Endothelial cell of umbilical vein (primary cell): Measurements from ENCODE around the gene DISP1. TPM values are rescaled to one million over a fixed set of nuclear protein-coding genes. Genes with fewer than 3 reads are reported as not detected.

Experiments
- BruUV-seq: library from RNA; stranded (reverse); fragments of 400-500 nt; replicated peaks from 2 replicates; lab custom pipeline; 2021; lab: Mats Ljungman, UMichigan
- CTCF ChIA-PET: fragments of 300-600, 350-600 bp; sonication (Branson Sonifier 250); formaldehyde crosslinking; loops from one replicate; lab custom pipeline; 2021; ENCODE audit warnings: antibody characterized with exemption, inconsistent platforms; lab: Charles Lee
- POLR2A ChIA-PET: fragments of 300-600, 350-600 bp; sonication (Branson Sonifier 250); formaldehyde crosslinking; loops from one replicate; lab custom pipeline; 2021; ENCODE audit warnings: antibody characterized with exemption, inconsistent platforms; lab: Charles Lee
- DNase-seq: peaks from one replicate; pipeline ENCODE4 v3.0.0-alpha.2; 2011; ENCODE audit warnings: low read depth, low spot score
- FAIRE-seq: peaks from 2 replicates; lab custom pipeline; 2011; peaks lifted over from hg19 to GRCh38; lab: Jason Lieb, UNC
- H2AFZ ChIP-seq: 2 replicates; pipeline ENCODE4 v1.6.0; 2012; ENCODE audit warnings: low read depth, low read length, control low read depth, inconsistent platforms
- H3K27ac ChIP-seq: 2 replicates; pipeline ENCODE4 v1.5.1; 2011; ENCODE audit warnings: low read depth, mild to moderate bottlenecking, control low read depth, low read length, moderate library complexity; ENCODE audit not compliant: insufficient read depth
- H3K27me3 ChIP-seq, 2 experiments: 2 replicates each; pipeline versions ENCODE4 v1.6.0 to v1.6.1; 2011; ENCODE audit warnings: low read length in 2 of 2, mixed read lengths in 1 of 2; ENCODE audit not compliant: control insufficient read depth in 2 of 2, insufficient read depth in 2 of 2
- H3K36me3 ChIP-seq, 2 experiments: 2 replicates in 1 of 2; 3 replicates in 1 of 2; pipeline ENCODE4 v1.5.1; 2011; ENCODE audit warnings: low read length in 2 of 2, mild to moderate bottlenecking in 1 of 2, moderate library complexity in 1 of 2; ENCODE audit not compliant: control insufficient read depth in 2 of 2, insufficient read depth in 2 of 2; ENCODE audit errors: extremely low read depth in 1 of 2
- H3K4me1 ChIP-seq: 3 replicates; pipeline ENCODE4 v1.5.1; 2011; ENCODE audit warnings: mild to moderate bottlenecking, low read length; ENCODE audit not compliant: control insufficient read depth, insufficient read depth; ENCODE audit errors: extremely low read depth
- H3K4me2 ChIP-seq: 2 replicates; pipeline ENCODE4 v1.6.1; 2011; ENCODE audit warnings: low read length, control low read depth, mixed read lengths; ENCODE audit not compliant: insufficient read depth
- H3K4me3 ChIP-seq, 3 experiments: fragments of 200-600 bp in 1 of 3; sonication (generic), shearing (Covaris generic) in 1 of 3; replicated peaks in 1 of 3; 2 replicates each; pipeline ENCODE4 v1.5.1; 2011 to 2016; ENCODE audit warnings: control low read depth in 3 of 3, low read length in 3 of 3, mild to moderate bottlenecking in 2 of 3, inconsistent platforms in 1 of 3, low read depth in 1 of 3, moderate library complexity in 1 of 3; ENCODE audit not compliant: insufficient read depth in 1 of 3
- H3K79me2 ChIP-seq: 2 replicates; pipeline ENCODE4 v1.6.0; 2012; ENCODE audit warnings: low read length, inconsistent platforms; ENCODE audit not compliant: control insufficient read depth, insufficient read depth
- H3K9ac ChIP-seq: replicated peaks from 2 replicates; pipeline ENCODE3; 2011; ENCODE audit warnings: low read length, control low read depth; ENCODE audit not compliant: insufficient read depth; ENCODE audit errors: extremely low read depth
- H3K9me1 ChIP-seq: replicated peaks from 3 replicates; pipeline ENCODE4 v1.6.0; 2011; ENCODE audit warnings: mild to moderate bottlenecking, low read length; ENCODE audit not compliant: control insufficient read depth, insufficient read depth; ENCODE audit errors: extremely low read depth
- H3K9me3 ChIP-seq: replicated peaks from 2 replicates; pipeline ENCODE4 v1.5.1; 2012; ENCODE audit warnings: low read length, inconsistent platforms; ENCODE audit not compliant: control insufficient read depth, insufficient read depth
- H4K20me1 ChIP-seq: replicated peaks from 2 replicates; pipeline ENCODE3; 2011; ENCODE audit warnings: mild to moderate bottlenecking, low read length; ENCODE audit not compliant: control insufficient read depth, insufficient read depth; ENCODE audit errors: extremely low read depth
- EZH2 ChIP-seq: IDR thresholded peaks from 2 replicates; pipeline ENCODE4 v1.6.1; 2012; ENCODE audit warnings: borderline replicate concordance, low read depth, mild to moderate bottlenecking, moderate library complexity, low read length, inconsistent platforms; ENCODE audit not compliant: severe bottlenecking
- FOS ChIP-seq: IDR thresholded peaks from 2 replicates; pipeline ENCODE4 v1.6.1; 2011; ENCODE audit warnings: mild to moderate bottlenecking, low read length, moderate library complexity, borderline replicate concordance; ENCODE audit not compliant: insufficient read depth
- GATA2 ChIP-seq: IDR thresholded peaks from 2 replicates; pipeline ENCODE4 v1.7.0; 2011; ENCODE audit warnings: low read depth, mild to moderate bottlenecking, moderate library complexity, mixed read lengths, low read length; ENCODE audit not compliant: insufficient read length, insufficient read depth
- POLR2AphosphoS5 ChIP-seq: IDR thresholded peaks from 2 replicates; pipeline ENCODE4 v1.6.1; 2012; ENCODE audit warnings: low read depth, mild to moderate bottlenecking, control low read depth, low read length, moderate library complexity; ENCODE audit not compliant: insufficient read depth
- dilution Hi-C: fragments of 300-500 bp; cut with MboI; formaldehyde crosslinking; loops from one replicate; pipeline ENCODE4 v1.15.0; 2019; ENCODE audit warnings: low sequenced_read_pairs; ENCODE audit not compliant: extremely low pct_ligation_motif_present
- intact Hi-C: fragments of 100-400 bp; cut with micrococcal nuclease; formaldehyde crosslinking; loops from one replicate; pipeline ENCODE4 v1.10.0; 2022
- polyA plus RNA-seq, 4 experiments: library from polyadenylated mRNA; depleted of rRNA in 3 of 4; stranded (reverse) in 3 of 4; unstranded in 1 of 4; fragments of >200 nt; gene quantifications; 2 replicates each; pipeline versions ENCODE4 v1.2.1 to v1.2.3, GENCODE V29; 2011 to 2012; ENCODE audit warnings: missing spikeins in 1 of 4
- total RNA-seq: library from RNA; stranded (reverse); gene quantifications from 2 replicates; pipeline ENCODE4 v1.2.3, GENCODE V29; 2021

The DISP1 gene
- total and polyA plus RNA-seq, 2 donors (not counting 3 experiments of a cell fraction or from before 2014, with no cell fraction given), result 3.9 TPM

- CTCF ChIA-PET, result no interaction called here
Measured at GRCh38 chr1:222861062-222861461, 46.2 kb downstream of the DISP1 start.

More at GRCh38 chr1:222861062-222861461, 46.2 kb downstream of the DISP1 start:
- Histone ChIP-seq H3K9me1 (no peaks in the 10 kb centered on the region), H3K9ac (no peak overlapping the region), H3K4me3 (no peak overlapping the region), H3K9me3 (no peaks in the 10 kb centered on the region), H3K36me3 (no peaks in the 10 kb centered on the region), H2AFZ (no peak overlapping the region), H3K4me1 (no peaks in the 10 kb centered on the region), H4K20me1 (no peaks in the 10 kb centered on the region), H3K4me2 (no peak overlapping the region), H3K27ac (no peak overlapping the region), H3K79me2 (no peaks in the 10 kb centered on the region), H3K27me3 (no peaks in the 10 kb centered on the region)
- no peak for DNase-seq
- POLR2A ChIA-PET, result no interaction called here
- BruUV-seq, result no TSS peak
- dilution Hi-C loops (no loop called here), intact Hi-C loops (no loop called here)
- no peak for TF ChIP-seq EZH2
- no peak for TF ChIP-seq POLR2AphosphoS5
- no peak for TF ChIP-seq GATA2
- no peak for TF ChIP-seq FOS
- no peak for FAIRE-seq

Other genes starting within 250 kb of the DISP1 start
- 5.3 and 7.1 TPM in 2 replicates for gene TAF1A, start 225.1 kb upstream of the DISP1 start, total RNA-seq
- gene TAF1A, start 225.1 kb upstream of the DISP1 start, polyA plus RNA-seq, result 1.3 and 1.4 TPM in 2 replicates
- gene MIA3, start 196.9 kb upstream of the DISP1 start, total RNA-seq, result 61.3 and 63.7 TPM in 2 replicates
- gene MIA3, start 196.9 kb upstream of the DISP1 start, polyA plus RNA-seq, result 108 and 112 TPM in 2 replicates
- gene AIDA, start 102.5 kb upstream of the DISP1 start, total RNA-seq, result 75.4 and 75.8 TPM in 2 replicates
- 25.3 and 32.8 TPM in 2 replicates for gene AIDA, start 102.5 kb upstream of the DISP1 start, polyA plus RNA-seq
- 38.6 and 39.7 TPM in 2 replicates for gene BROX, start 102.5 kb upstream of the DISP1 start, total RNA-seq
- gene BROX, start 102.5 kb upstream of the DISP1 start, polyA plus RNA-seq, result 5.1 and 7.3 TPM in 2 replicates
- not detected in 2 replicates for gene FAM177B, start 77.8 kb upstream of the DISP1 start, total RNA-seq
- not detected in 2 replicates for gene FAM177B, start 77.8 kb upstream of the DISP1 start, polyA plus RNA-seq